Loucy (cell line): Measurements from ENCODE around the gene C17orf67.

Source experiments
- EZH2phosphoT487 ChIP-seq: fragments of 200-600 bp; IDR thresholded peaks from 2 replicates; pipeline ENCODE4 v1.6.1; 2018; ENCODE audit warnings: antibody characterized with exemption, mild to moderate bottlenecking, moderate library complexity, borderline replicate concordance
- TF ChIP-seq, protein P1 (sequence below): fragments of 200-600 bp; sonication (generic); conservative IDR thresholded peaks from 2 replicates; pipeline ENCODE4 v1.5.1; 2014; ENCODE audit warnings: mild to moderate bottlenecking, antibody characterized with exemption, low read length

DNA sequence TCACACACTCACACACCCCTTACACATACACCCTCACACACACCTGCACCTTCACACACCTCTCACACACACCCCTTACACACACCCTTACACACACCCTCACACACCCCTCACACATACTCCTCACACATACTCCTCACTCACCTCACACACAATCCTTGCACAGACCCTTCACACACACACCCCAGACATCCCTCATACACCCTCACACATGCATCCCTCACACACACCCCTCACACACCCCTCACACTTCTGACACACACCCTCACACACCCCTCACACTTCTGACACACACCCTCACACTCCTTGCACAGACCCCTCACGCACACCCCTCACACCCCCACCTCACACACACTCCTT is 23.9 kb downstream of the C17orf67 start:
- TF ChIP-seq, protein P1, sequence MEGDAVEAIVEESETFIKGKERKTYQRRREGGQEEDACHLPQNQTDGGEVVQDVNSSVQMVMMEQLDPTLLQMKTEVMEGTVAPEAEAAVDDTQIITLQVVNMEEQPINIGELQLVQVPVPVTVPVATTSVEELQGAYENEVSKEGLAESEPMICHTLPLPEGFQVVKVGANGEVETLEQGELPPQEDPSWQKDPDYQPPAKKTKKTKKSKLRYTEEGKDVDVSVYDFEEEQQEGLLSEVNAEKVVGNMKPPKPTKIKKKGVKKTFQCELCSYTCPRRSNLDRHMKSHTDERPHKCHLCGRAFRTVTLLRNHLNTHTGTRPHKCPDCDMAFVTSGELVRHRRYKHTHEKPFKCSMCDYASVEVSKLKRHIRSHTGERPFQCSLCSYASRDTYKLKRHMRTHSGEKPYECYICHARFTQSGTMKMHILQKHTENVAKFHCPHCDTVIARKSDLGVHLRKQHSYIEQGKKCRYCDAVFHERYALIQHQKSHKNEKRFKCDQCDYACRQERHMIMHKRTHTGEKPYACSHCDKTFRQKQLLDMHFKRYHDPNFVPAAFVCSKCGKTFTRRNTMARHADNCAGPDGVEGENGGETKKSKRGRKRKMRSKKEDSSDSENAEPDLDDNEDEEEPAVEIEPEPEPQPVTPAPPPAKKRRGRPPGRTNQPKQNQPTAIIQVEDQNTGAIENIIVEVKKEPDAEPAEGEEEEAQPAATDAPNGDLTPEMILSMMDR: no peak
- no peak for TF ChIP-seq EZH2phosphoT487
